SKM-1 (cell line): ENCODE data around the gene PPM1H.

Experiments
- DNase-seq: peaks from one replicate; lab custom pipeline; 2025; ENCODE audit not compliant: unreplicated experiment; lab: John Stamatoyannopoulos, UW

The PPM1H gene

DNA sequence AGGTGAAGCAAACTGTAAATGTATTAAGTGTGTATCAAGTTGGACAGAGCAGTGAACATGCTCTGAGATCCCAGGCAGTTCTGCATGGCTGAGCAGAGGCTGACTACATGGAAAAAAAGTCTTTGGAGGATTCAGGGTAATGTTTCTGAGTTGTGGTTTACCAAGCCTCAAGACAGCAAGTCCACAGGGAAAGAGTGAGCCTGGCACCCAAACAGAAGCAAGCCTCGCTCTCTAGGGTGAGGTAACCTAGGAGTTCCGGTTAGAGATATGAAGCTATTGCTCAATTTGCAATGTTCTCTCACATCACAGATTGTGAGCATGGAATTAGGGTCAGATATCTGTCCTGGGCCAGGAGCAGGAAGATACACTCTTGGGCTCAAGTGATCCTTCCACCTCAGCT, 309.7 kb downstream of the PPM1H start:
- DNase-seq = no peak

DNA sequence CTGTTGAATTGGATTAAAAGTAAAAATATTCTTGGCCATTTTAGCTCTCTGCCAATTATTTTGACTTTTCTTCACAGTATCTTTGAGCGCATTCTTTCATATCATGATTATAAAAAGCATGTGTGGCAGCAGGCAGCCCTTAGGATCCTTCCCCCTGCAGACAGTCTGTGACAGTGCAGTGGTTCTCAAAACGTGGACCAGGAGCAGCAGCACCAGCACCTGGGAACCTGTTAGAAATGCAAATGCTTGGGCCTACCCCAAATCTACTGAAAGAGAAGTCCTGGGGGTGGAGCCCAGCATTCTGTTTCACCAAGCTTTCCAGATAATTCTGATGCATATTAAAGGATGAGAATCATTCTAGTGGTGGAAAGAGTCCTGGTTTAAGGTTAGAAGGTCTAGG, 312.8 kb downstream of the PPM1H start:
- no peak for DNase-seq

DNA sequence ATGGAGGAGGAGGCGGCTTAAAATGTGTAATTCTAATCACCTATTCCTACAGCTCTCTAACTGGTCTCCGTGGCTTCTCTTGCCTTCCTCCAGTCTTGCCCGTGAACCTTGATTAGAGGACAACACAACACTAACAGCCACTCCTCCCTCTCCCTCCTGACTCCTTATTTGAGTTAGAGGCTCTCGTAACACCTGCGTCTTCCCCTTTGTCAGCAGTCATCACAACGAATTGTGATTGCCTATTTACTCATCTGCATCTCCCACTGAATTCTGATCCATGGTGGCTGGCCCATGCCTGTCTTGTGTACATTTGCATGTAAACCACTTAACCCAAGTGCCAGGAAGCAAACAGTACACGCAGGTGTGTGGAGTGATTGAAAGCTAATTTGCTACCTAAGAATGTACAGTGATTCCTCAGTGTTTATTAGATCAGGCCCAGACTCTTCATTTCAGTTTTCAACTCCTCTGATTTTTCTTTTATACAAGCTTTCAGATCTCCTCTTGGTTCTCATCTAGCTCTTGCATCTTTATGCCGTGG, 313.8 kb downstream of the PPM1H start:
- no peak for DNase-seq

DNA sequence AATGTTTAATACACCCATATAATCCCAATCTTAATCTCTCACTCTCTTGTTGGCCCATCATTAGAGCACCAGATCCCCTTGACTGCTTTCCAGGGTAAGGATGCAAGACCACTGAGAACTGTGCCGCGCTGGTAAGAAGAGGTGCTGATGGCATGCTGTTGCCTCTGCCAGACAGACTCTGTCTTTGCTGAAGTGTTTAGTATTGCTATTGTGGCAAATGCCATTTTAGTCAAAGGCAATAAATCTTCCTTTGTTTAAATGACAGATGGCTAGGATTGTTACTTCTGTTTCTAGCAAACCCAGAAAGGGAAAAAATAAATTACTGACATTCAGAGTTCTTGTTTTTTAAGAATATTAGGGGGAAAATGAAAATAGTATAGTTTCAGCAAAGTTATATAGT, 316.0 kb downstream of the PPM1H start:
- no peak for DNase-seq

DNA sequence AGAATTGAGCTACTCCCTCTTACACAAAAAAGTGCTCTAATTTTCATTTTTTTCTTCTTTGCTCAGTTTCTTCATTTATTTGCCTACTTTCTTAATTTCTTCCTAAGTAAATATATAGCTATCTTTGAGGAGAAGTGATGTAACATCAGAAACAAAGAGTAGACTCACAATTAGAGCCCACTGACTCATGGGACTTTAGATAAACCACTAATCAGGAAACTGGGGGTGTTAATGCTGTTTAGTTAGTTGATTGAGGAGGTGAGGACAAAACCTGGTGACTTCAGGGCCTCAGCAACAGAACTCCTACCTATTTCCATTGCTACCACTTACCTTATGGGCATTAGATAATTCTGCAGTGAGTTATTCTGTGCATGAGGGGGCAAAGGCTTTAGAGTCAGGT, 316.6 kb downstream of the PPM1H start:
- DNase-seq = no peak

DNA sequence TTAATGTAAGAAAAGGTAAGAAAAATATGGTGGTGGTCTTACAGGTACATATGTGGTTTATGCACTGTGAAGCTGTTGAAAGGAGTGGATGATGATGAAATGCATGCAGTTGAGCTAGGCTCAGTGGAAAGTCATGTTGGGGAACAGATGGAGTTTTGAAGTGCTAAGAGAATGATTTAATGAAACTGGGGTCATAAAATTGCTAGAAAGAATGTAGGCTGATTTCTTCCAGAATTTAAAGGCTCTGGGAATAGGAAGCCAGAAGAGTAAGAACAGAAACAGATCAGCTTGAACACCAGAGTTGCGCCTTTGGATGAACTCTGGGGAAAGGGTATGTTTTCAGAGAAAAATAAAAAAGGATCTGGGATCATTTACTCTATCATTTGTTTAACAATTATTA, 321.9 kb downstream of the PPM1H start:
- DNase-seq = no peak

DNA sequence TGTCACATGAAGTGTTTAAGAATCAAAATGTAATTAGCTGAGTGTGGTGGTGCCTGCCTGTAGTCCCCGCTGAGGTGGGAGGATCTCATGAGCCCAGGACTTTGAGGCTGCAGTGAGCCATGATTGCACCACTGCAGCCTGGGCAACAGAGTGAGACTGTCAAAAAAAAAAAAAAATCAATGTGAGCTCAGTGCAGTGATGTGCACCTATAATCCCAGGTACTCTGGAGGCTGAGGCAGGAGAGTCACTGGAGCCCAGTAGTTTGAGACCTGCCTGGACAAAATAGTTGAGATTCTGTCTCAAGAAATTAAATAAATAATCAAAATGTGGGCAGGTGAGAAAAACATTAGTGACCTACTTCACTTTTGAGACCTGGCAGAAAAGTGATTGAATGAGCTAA, 328.3 kb downstream of the PPM1H start:
- no peak for DNase-seq

DNA sequence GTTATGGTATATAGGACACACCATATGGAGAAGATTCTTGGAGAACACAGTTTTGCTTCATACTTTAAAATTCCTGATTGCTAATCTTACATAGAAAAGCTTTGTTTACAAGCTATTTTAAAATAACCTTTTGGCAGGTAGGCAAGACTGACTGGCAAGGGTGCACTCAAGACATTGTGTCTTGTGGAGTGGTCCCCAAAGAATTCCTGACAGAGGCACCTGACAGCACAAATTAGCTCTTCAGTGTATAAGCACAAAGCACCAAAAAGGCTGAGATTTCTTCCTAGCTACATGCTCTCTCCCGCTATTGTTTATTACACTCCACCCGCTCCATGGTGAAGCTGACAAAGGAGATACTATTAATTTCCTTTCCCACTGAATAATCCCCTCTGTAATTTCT, 329.0 kb downstream of the PPM1H start:
- DNase-seq = no peak

DNA sequence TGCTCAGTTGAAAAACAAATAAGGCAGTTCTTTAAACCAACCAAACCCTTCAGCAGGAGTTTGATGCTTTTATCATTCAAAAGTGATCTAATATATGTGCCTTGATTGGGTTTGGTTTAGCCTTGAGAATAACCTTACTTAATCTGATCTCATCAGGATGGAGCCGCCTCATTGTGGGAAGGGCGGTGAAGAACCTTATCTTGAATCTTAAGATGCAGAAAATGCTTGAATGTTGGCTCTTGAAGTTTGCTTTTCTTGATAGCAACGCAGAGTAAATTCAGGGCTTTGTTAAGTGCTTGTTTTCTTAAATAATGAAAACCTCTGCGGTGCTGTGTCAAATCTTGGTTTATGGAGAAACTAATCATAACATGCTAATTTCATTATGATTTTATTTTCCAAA, 330.1 kb downstream of the PPM1H start:
- no peak for DNase-seq

DNA sequence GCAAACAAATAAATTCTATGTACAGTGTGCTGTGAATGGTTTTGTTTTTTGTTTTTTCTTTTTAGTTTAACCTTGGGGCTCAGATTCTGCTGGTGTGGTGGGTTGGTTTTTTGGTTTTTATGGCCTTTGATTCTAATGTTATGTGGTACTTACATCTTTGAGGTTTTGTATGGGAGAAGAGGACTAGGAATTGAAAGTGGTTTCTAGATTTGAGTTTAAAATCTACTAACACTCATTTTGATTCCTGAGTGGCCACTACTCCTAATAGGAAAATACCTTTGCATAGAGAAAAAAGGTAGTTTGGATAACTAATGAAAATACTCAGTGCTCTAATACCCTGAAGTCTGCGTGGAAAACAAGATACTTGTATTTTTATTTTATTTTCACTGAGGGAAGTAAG, 330.6 kb downstream of the PPM1H start:
- DNase-seq = no peak

DNA sequence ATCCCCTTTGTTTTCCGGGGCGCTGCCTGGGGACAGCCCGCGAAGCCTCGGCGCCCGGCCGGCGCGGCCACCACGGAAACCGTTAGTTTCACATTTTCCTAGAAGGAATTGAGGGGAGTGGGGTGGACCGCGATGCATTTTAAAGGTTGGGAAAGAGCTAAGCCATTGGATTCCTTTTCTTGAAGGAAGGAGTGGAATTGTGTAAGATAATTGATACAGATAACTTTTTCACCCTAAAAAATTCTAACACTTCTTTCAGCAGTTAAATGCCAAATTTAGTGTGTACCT, 331.2 kb downstream of the PPM1H start:
- DNase-seq = no peak

DNA sequence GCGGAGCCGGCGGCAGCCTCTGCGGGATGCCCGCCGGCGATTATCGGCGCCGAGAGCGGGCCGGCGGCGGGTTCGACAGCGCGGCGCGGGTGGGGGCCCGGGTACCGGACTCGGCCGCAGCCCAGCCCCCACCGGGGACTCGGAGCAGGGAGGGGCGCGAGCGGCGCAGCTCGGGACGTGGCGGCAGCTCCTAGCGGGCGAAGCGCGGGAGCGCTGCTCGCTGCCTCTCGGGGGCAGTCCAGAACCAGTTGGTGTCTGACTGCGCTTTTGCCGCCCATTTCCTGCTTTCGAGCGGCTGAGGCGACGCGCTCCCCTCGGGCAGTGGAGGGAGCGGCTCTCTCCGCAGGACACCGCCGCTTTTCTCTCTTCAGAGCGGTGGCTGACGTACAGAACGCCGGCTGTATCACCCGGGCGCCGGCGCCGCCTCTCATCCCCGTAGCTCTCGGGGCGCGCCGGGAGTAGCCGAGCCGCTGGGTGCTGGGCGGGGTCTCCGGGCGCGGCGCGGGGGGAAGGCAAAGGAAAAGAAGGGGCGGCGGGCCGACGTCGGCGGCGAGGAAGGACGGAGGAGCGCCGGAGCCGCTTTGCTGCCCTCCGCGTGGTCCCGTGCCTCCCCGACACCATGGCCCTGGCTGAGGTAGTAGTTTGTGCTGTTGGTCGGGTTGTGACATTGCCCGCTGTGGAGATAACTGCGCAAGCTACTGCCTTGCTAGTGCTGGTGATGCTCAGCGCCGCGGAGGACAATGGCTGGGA, 331.7 kb downstream of the PPM1H start:
- DNase-seq = no peak

DNA sequence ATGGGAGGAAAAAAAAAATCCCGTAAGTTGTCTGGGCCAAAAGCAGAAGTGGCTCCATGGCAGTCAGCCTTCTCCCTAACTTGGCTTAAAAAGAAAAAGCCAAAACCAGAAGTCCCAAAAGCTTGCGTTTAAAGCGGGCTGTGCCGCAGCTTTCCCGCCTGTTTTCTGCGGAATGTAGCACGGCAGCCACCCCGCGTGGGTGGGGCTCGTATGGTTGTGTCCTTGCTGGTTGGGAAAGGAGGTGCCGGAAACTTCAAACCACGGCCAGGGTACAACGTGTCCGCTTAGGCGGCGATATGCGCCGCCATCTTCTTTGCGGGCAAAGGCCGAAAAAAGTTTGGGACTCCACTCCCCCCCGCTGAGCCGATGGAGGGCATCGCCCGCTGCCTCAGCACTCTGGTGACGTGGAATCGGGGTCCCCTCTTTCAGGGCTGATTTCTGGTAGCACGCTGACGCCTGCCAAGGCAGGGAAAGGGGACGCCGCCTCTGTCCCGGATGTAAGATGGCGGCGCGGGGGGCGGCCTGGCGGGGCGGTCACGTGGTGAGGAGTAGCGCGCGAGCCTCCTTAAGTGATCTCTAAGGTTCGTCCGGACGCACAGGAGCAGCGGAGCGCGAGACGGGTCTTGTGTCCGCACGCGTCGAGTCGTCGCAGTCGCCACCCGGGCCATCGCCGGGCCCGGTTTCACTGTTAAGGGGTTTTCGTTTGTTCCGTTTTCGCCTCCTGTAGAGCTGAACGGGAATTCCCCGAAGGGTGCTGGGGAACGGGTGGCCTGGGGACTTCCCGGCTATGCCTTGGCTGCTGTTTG, 332.5 kb downstream of the PPM1H start:
- DNase-seq = peak; percentile 14

DNA sequence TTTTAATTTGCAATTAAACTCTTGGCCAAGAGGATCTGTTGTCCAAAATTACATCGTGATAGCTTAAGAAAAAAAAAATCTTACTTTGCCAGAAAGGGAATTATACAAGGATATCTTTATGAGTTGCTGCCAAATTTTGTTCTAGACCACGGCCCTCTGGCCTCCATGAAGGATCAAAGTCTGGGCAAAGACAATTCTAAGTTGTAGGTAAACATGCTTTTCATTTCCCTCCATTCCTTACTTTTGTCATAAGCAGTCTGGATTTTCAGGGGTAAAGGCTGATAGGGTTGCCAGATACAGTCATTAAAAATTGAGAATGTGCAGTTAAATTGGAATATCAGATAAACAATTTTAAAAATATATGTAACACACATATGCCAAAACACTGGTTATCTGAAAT, 333.2 kb downstream of the PPM1H start:
- no peak for DNase-seq

DNA sequence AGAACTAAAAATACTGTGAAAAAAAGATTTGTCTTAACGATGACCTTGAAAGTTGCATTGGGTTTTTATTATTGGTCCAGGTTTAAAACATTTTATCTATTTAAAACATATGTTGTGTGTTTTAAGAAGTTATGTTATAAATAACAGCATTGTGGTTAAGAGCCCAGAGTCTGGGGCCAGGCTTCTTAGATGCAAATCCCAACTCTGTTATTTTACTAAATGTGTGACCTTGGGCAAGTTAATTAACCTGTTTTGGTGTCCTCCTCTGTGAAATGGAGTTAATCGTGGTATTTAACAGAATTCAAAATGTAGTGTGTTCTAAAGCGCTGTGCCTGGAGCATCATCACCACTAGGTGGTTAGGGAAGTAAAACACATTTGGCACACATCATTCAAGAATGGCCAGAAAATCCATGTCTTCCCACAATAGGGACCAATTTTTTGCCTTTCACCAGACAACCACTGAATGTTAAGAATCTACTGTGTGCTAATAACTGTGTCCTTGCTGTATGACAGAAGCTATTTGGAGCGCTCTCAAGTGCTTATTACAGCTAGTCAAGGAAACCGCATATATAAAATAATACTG, 335.0 kb downstream of the PPM1H start:
- DNase-seq = no peak

DNA sequence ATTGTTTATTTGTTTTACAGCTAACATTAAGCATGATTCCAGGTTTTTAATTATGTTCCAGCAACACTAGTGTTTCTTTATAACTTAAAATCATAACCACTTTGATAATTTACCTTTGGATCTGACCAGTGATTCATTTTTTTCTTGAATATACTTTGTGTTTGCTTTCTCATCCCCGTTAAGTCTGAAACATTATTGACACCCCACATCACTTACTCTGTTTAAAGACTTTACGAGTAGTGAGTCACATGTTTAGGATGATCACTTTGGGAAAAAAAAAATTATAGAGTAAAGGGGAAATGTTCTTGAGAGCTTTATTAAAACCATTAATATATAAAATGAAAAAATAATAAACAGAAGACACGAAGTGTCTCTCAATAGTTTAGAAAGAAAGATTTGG, 336.1 kb downstream of the PPM1H start:
- no peak for DNase-seq

DNA sequence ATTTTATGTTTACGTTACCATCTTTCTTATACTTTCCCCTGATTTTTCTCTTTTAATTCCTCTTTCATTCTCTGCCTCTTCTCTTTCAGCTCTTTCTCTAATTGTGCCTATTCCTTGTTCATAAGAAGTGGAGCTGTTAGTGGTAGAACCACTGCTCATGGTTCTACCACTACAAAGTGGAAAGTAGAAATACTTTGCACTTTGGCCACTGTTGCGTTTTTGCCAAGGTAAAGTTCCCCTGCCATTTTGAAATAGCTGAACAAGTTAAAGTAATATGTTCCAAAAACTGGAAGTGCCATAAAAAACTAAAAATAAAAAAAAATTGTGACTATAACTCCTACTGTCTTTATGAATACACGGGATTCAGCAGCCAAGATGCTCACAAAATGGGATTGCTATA, 337.7 kb downstream of the PPM1H start:
- DNase-seq = no peak
